Caco-2 (cell line): Measurements from ENCODE around the gene ABI3BP. TPM values are rescaled to one million over a fixed set of nuclear protein-coding genes. Genes with fewer than 3 reads are reported as not detected.

Experiments used
- BruUV-seq: library from RNA; stranded (reverse); fragments of 400-500 nt; replicated peaks from 2 replicates; lab custom pipeline; 2021; lab: Mats Ljungman, UMichigan
- CTCF ChIA-PET: fragments of 300-600 bp; sonication (Branson Sonifier 250); formaldehyde crosslinking; loops from one replicate; lab custom pipeline; 2022; ENCODE audit warnings: antibody characterized with exemption; lab: Charles Lee
- POLR2A ChIA-PET: fragments of 300-600 bp; sonication (Branson Sonifier 250); formaldehyde crosslinking; loops from one replicate; lab custom pipeline; 2022; ENCODE audit warnings: antibody characterized with exemption; lab: Charles Lee
- DNase-seq, 2 experiments: peaks; one replicate each; pipeline versions ENCODE4 v3.0.0 to v3.0.0-alpha.2; 2020 to 2022
- H3K27me3 ChIP-seq: replicated peaks from 2 replicates; pipeline ENCODE4 v1.6.0; 2011; ENCODE audit warnings: low read length; ENCODE audit not compliant: control insufficient read depth, insufficient read depth
- H3K36me3 ChIP-seq: 2 replicates; pipeline ENCODE4 v1.5.1; 2011; ENCODE audit warnings: low read length; ENCODE audit not compliant: control insufficient read depth, insufficient read depth
- H3K4me1 ChIP-seq: fragments of 250-450 bp; sonication (Bioruptor Pico); 2 replicates; pipeline ENCODE4 v1.5.1; 2020; ENCODE audit warnings: mild to moderate bottlenecking
- H3K4me3 ChIP-seq: 2 replicates; pipeline ENCODE4 v1.5.1; 2011; ENCODE audit warnings: low read depth, mild to moderate bottlenecking, control low read depth, low read length
- H3K9me3 ChIP-seq: fragments of 250-450 bp; sonication (Bioruptor Pico); 2 replicates; pipeline ENCODE4 v1.5.1; 2020; ENCODE audit warnings: mild to moderate bottlenecking, moderate library complexity
- H3K27ac Mint-ChIP-seq: one replicate; pipeline ENCODE4 v1.8.0; 2022; ENCODE audit warnings: mixed read lengths; ENCODE audit not compliant: unreplicated experiment
- H3K27me3 Mint-ChIP-seq: one replicate; pipeline ENCODE4 v1.8.0; 2022; ENCODE audit warnings: mixed read lengths; ENCODE audit not compliant: insufficient read depth, unreplicated experiment
- H3K36me3 Mint-ChIP-seq: one replicate; pipeline ENCODE4 v1.8.0; 2022; ENCODE audit warnings: mild to moderate bottlenecking, mixed read lengths; ENCODE audit not compliant: insufficient read depth, unreplicated experiment
- H3K4me1 Mint-ChIP-seq: one replicate; pipeline ENCODE4 v1.8.0; 2022; ENCODE audit warnings: low read depth, mixed read lengths; ENCODE audit not compliant: unreplicated experiment
- H3K4me3 Mint-ChIP-seq: one replicate; pipeline ENCODE4 v1.8.0; 2022; ENCODE audit warnings: mild to moderate bottlenecking, moderate library complexity, mixed read lengths; ENCODE audit not compliant: unreplicated experiment
- H3K9me3 Mint-ChIP-seq: one replicate; pipeline ENCODE4 v1.8.0; 2022; ENCODE audit warnings: mixed read lengths; ENCODE audit not compliant: unreplicated experiment
- intact Hi-C: fragments of 100-400 bp; cut with micrococcal nuclease; formaldehyde crosslinking; loops from one replicate; pipeline ENCODE4 v1.10.0; 2022; ENCODE audit not compliant: unreplicated experiment
- total RNA-seq: library from RNA; stranded (reverse); gene quantifications from 2 replicates; pipeline ENCODE4 v1.2.3, GENCODE V29; 2022
- TF ChIP-seq, protein P1 (sequence below), 2 experiments: fragments of 200-600 bp in 1 of 2; IDR thresholded peaks; 1 replicate in 1 of 2; 2 replicates in 1 of 2; pipeline versions ENCODE4 v1.5.1 to v1.8.0; 2011 to 2022; ENCODE audit warnings: antibody characterized with exemption in 1 of 2, control low read depth in 1 of 2, inconsistent platforms in 1 of 2, low read depth in 1 of 2, low read length in 1 of 2, mild to moderate bottlenecking in 1 of 2, moderate library complexity in 1 of 2; ENCODE audit not compliant: insufficient read depth in 1 of 2, severe bottlenecking in 1 of 2, unreplicated experiment in 1 of 2

ABI3BP gene
- total RNA-seq, 1 experiment from 2014 or later: not detected

DNA sequence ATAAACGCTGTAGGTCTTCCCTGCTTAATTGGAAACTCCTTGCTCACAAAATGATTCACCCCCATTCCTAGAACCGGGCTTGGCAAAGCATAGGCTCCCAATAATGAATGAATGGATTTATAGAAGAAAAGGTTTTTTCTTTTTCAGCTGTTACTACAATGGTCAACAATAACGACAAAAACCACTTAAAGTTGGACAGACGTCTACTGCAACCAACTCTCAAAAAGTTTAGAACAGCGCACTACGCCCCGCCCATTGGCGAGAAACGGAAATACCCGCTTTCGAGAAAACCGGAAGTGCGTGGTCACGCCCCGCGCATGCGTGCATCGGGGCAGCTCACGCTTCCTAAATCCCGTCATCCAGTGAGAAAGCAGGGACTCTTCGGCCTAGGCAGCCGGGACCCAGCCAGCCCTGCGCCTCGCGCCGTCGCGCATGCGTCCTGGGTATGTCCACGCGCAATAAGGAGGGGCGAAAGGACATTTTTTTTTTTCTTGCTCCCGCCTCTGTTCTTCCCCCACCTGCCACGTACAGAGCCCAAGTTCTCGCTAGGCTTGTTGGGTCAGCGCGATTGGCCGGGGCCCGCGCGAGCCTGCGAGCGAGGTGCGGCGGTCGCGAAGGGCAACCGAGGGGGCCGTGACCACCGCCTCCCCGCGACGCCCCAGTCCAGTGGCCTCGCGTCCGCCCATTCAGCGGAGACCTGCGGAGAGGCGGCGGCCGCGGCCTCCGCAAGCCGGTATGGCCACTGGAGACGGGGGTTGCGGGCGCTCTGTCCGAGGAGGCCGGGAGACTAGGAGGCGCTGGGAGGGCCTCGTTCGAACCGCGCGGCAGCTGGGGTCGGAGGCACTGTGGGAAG, 284.0 kb downstream of the ABI3BP start, which contains the start of gene TFG:
Gene TFG, plus strand, starts transcription at position 506 of the 853 bp plus-strand sequence. CDS start 4,192 bp downstream, outside the sequence.
- Mint-ChIP-seq H3K4me1 (peaks cover 31% of the 10 kb centered on the region), H3K27me3 (peaks cover 4% of the 10 kb centered on the region), H3K4me3 (peak within 1 kb of the TSS; percentile 80), H3K36me3 (peaks cover 57% of the 10 kb centered on the region), H3K27ac (peak within 1 kb of the TSS; percentile 98), H3K9me3 (peaks cover 10% of the 10 kb centered on the region)
- TF ChIP-seq, protein P1, sequence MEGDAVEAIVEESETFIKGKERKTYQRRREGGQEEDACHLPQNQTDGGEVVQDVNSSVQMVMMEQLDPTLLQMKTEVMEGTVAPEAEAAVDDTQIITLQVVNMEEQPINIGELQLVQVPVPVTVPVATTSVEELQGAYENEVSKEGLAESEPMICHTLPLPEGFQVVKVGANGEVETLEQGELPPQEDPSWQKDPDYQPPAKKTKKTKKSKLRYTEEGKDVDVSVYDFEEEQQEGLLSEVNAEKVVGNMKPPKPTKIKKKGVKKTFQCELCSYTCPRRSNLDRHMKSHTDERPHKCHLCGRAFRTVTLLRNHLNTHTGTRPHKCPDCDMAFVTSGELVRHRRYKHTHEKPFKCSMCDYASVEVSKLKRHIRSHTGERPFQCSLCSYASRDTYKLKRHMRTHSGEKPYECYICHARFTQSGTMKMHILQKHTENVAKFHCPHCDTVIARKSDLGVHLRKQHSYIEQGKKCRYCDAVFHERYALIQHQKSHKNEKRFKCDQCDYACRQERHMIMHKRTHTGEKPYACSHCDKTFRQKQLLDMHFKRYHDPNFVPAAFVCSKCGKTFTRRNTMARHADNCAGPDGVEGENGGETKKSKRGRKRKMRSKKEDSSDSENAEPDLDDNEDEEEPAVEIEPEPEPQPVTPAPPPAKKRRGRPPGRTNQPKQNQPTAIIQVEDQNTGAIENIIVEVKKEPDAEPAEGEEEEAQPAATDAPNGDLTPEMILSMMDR (IDR thresholded peaks at IDR 0.05; ENCODE audit: insufficient read depth in 1 of 2, low read depth in 1 of 2, low read length in 1 of 2, severe bottlenecking in 1 of 2, unreplicated experiment in 1 of 2): no peak
- Histone ChIP-seq H3K36me3 (peaks cover 1% of the 10 kb centered on the region; the same call in 1 of the 2 replicates), H3K4me3 (peak within 1 kb of the TSS; percentile 88), H3K27me3 (no peaks in the 10 kb centered on the region), H3K4me1 (peaks cover 21% of the 10 kb centered on the region), H3K9me3 (no peaks in the 10 kb centered on the region)
- ChIA-PET CTCF (interaction anchor here (0.6 to 2.9 kb wide), 4 partner anchors 55 to 481 kb away, joined by 3 to 20 read pairs (median 10); no protein-coding TSS in a partner anchor), POLR2A (interaction anchor here (0.6 to 1.0 kb wide), 2 partner anchors 72 to 449 kb away, joined by 4 to 5 read pairs; no protein-coding TSS in a partner anchor)
- intact Hi-C loops: loop anchor here (1.0 kb wide), 2 partner anchors 74 to 246 kb away; no protein-coding TSS in a partner anchor
- no TSS peak for BruUV-seq
- DNase-seq: peak; percentile 98

DNA sequence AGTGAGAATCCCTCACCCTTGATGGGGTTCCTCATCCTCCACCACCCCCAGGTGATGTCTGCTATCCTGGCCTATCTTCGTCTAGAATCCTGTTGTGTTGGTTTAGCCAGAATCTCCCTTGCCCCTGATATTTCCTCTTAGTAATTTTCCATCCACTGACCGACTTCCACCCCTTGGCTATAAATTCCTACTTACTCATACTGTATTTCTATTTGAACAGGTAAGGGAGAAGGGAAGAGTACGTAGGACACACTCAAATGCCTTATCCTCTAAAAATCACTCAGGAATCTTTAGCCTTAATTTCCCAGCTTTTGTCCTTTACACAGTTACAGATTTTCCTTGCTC, 284.6 kb downstream of the ABI3BP start:
- TF ChIP-seq, protein P1 (IDR thresholded peaks at IDR 0.05; ENCODE audit: insufficient read depth in 1 of 2, low read depth in 1 of 2, low read length in 1 of 2, severe bottlenecking in 1 of 2, unreplicated experiment in 1 of 2): no peak
- peak overlapping the region; percentile 80 for H3K4me3 Mint-ChIP-seq
- BruUV-seq: TSS peak; percentile 95
- peaks cover 10% of the 10 kb centered on the region for H3K9me3 Mint-ChIP-seq
- peaks cover 31% of the 10 kb centered on the region for H3K4me1 Mint-ChIP-seq
- Histone ChIP-seq H3K4me1 (peaks cover 21% of the 10 kb centered on the region), H3K4me3 (peak overlapping the region; percentile 88), H3K9me3 (no peaks in the 10 kb centered on the region), H3K36me3 (peaks cover 1% of the 10 kb centered on the region; the same call in 1 of the 2 replicates), H3K27me3 (no peaks in the 10 kb centered on the region)
- peaks cover 4% of the 10 kb centered on the region for H3K27me3 Mint-ChIP-seq
- ChIA-PET POLR2A (interaction anchor here (0.6 to 1.0 kb wide), 2 partner anchors 71 to 448 kb away, joined by 4 to 5 read pairs; no protein-coding TSS in a partner anchor), CTCF (interaction anchor here (0.6 to 2.9 kb wide), 3 partner anchors 54 to 482 kb away, joined by 3 to 16 read pairs (median 3); no protein-coding TSS in a partner anchor)
- intact Hi-C loops: no loop called here
- peak in 1 of 2 experiments; percentile 23 for DNase-seq
- peaks cover 51% of the 10 kb centered on the region for H3K36me3 Mint-ChIP-seq
- H3K27ac Mint-ChIP-seq: peak overlapping the region; percentile 98

DNA sequence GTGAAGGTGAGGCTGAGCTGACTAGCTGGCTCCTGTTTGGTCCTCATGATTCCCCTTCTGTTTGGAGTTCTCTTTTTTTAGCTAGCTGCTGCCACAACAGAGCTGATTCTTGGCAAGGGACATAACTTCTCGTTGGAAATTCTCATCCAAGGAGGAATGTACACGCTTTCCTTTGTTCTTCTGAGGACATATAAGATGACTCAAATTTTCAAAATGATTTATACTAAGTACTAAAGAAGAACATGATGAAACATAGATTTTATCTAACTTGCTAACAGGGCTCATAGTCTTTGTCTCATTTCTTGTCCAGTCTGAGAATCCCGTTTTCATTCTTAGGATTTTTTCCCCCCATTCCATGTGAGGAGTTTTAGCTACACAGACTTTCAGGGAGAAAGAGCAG, 286.9 kb downstream of the ABI3BP start:
- Histone ChIP-seq H3K36me3 (no peaks in the 10 kb centered on the region), H3K27me3 (no peaks in the 10 kb centered on the region), H3K4me3 (no peak overlapping the region), H3K9me3 (no peaks in the 10 kb centered on the region), H3K4me1 (peaks cover 16% of the 10 kb centered on the region)
- peaks cover 4% of the 10 kb centered on the region for H3K27me3 Mint-ChIP-seq
- intact Hi-C loops: no loop called here
- no peak overlapping the region for H3K27ac Mint-ChIP-seq
- TF ChIP-seq, protein P1 (IDR thresholded peaks at IDR 0.05; ENCODE audit: insufficient read depth in 1 of 2, low read depth in 1 of 2, low read length in 1 of 2, severe bottlenecking in 1 of 2, unreplicated experiment in 1 of 2): no peak
- CTCF ChIA-PET: no interaction called here
- POLR2A ChIA-PET: no interaction called here
- peaks cover 23% of the 10 kb centered on the region for H3K4me1 Mint-ChIP-seq
- no peak overlapping the region for H3K4me3 Mint-ChIP-seq
- no peak for DNase-seq
- BruUV-seq: no TSS peak
- peaks cover 10% of the 10 kb centered on the region for H3K9me3 Mint-ChIP-seq
- peaks cover 30% of the 10 kb centered on the region for H3K36me3 Mint-ChIP-seq
